Renal pelvis (tissue), 12 donors: ENCODE measurements around the gene PKDCC. TPM values are rescaled to one million over a fixed set of nuclear protein-coding genes. Genes with fewer than 3 reads are reported as not detected.
A peak's percentile ranks its signal among the peaks of the same experiment; 100 is the strongest.

Experiments
- DNase-seq: peaks from one replicate; pipeline ENCODE4 v3.0.0-alpha.2; 2013
- long read RNA-seq, 16 experiments: transcript quantifications; one replicate each; lab custom pipeline, GENCODE V29; 2026
- polyA plus RNA-seq, 3 donors: library from polyadenylated mRNA; unstranded; fragments of 120-200 nt; gene quantifications; one replicate each; pipeline ENCODE4 v1.2.1, GENCODE V29; 2013; ENCODE audit not compliant: insufficient read length in 3 of 3

The PKDCC gene, protein sequence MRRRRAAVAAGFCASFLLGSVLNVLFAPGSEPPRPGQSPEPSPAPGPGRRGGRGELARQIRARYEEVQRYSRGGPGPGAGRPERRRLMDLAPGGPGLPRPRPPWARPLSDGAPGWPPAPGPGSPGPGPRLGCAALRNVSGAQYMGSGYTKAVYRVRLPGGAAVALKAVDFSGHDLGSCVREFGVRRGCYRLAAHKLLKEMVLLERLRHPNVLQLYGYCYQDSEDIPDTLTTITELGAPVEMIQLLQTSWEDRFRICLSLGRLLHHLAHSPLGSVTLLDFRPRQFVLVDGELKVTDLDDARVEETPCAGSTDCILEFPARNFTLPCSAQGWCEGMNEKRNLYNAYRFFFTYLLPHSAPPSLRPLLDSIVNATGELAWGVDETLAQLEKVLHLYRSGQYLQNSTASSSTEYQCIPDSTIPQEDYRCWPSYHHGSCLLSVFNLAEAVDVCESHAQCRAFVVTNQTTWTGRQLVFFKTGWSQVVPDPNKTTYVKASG
- 100 to 1,000 TPM; 354 to 433 (median 421) TPM for polyA plus RNA-seq
- long read RNA-seq, donor 1, transcript PKDCC-201 (7 exons, 2,502 nt): major isoform, 48 of 75 reads
- long read RNA-seq, donor 1, partial matches to known transcripts: 19 of 75 reads
- long read RNA-seq, donor 1, other reads (novel, unspliced or antisense): 0 of 75 reads
- long read RNA-seq, donor 2, transcript PKDCC-207 (2 exons, 563 nt): minor isoform, 5 of 135 reads
- long read RNA-seq, donor 2, transcript PKDCC-201 (7 exons, 2,502 nt): major isoform, 88 of 135 reads
- long read RNA-seq, donor 2, partial matches to known transcripts: 32 of 135 reads
- long read RNA-seq, donor 2, other reads (novel, unspliced or antisense): 5 of 135 reads
- long read RNA-seq, donor 3, transcript PKDCC-201 (7 exons, 2,502 nt): major isoform, 55 of 102 reads
- long read RNA-seq, donor 3, transcript PKDCC-209 (3 exons, 693 nt): minor isoform, 7 of 102 reads
- long read RNA-seq, donor 3, partial matches to known transcripts: 20 of 102 reads
- long read RNA-seq, donor 3, other reads (novel, unspliced or antisense): 14 of 102 reads
- long read RNA-seq, donor 4, transcript PKDCC-201 (7 exons, 2,502 nt): major isoform, 34 of 125 reads
- long read RNA-seq, donor 4, transcript PKDCC-207 (2 exons, 563 nt): minor isoform, 8 of 125 reads
- long read RNA-seq, donor 4, partial matches to known transcripts: 76 of 125 reads
- long read RNA-seq, donor 4, other reads (novel, unspliced or antisense): 0 of 125 reads
- long read RNA-seq, donor 5, transcript PKDCC-201 (7 exons, 2,502 nt): major isoform, 26 of 56 reads
- long read RNA-seq, donor 5, partial matches to known transcripts: 26 of 56 reads
- long read RNA-seq, donor 5, other reads (novel, unspliced or antisense): 0 of 56 reads
- long read RNA-seq, donor 6, transcript PKDCC-207 (2 exons, 563 nt): minor isoform, 7 of 68 reads
- long read RNA-seq, donor 6, transcript PKDCC-201 (7 exons, 2,502 nt): major isoform, 49 of 68 reads
- long read RNA-seq, donor 6, partial matches to known transcripts: 6 of 68 reads
- long read RNA-seq, donor 6, other reads (novel, unspliced or antisense): 0 of 68 reads
- long read RNA-seq, donor 7, transcript PKDCC-207 (2 exons, 563 nt): minor isoform, 5 of 103 reads
- long read RNA-seq, donor 7, transcript PKDCC-201 (7 exons, 2,502 nt): major isoform, 57 of 103 reads
- long read RNA-seq, donor 7, partial matches to known transcripts: 21 of 103 reads
- long read RNA-seq, donor 7, other reads (novel, unspliced or antisense): 14 of 103 reads
- long read RNA-seq, donor 8, transcript PKDCC-209 (3 exons, 693 nt): minor isoform, 6 of 105 reads
- long read RNA-seq, donor 8, transcript PKDCC-207 (2 exons, 563 nt): minor isoform, 5 of 105 reads
- long read RNA-seq, donor 8, transcript PKDCC-201 (7 exons, 2,502 nt): major isoform, 49 of 105 reads
- long read RNA-seq, donor 8, partial matches to known transcripts: 42 of 105 reads
- long read RNA-seq, donor 8, other reads (novel, unspliced or antisense): 0 of 105 reads
- long read RNA-seq, donor 9, transcript PKDCC-201 (7 exons, 2,502 nt): major isoform, 62 of 210 reads
- long read RNA-seq, donor 9, transcript PKDCC-209 (3 exons, 693 nt): minor isoform, 8 of 210 reads
- long read RNA-seq, donor 9, transcript PKDCC-207 (2 exons, 563 nt): minor isoform, 8 of 210 reads
- long read RNA-seq, donor 9, partial matches to known transcripts: 128 of 210 reads
- long read RNA-seq, donor 9, other reads (novel, unspliced or antisense): 0 of 210 reads
- long read RNA-seq, donor 10, transcript PKDCC-207 (2 exons, 563 nt): minor isoform, 9 of 78 reads
- long read RNA-seq, donor 10, transcript PKDCC-201 (7 exons, 2,502 nt): major isoform, 43 of 78 reads
- long read RNA-seq, donor 10, partial matches to known transcripts: 17 of 78 reads
- long read RNA-seq, donor 10, other reads (novel, unspliced or antisense): 0 of 78 reads
- long read RNA-seq, donor 11, transcript PKDCC-201 (7 exons, 2,502 nt): major isoform, 33 of 122 reads
- long read RNA-seq, donor 11, partial matches to known transcripts: 84 of 122 reads
- long read RNA-seq, donor 11, other reads (novel, unspliced or antisense): 0 of 122 reads
- long read RNA-seq, donor 12, transcript PKDCC-207 (2 exons, 563 nt): minor isoform, 6 of 128 reads
- long read RNA-seq, donor 12, transcript PKDCC-201 (7 exons, 2,502 nt): major isoform, 60 of 128 reads
- long read RNA-seq, donor 12, transcript PKDCC-209 (3 exons, 693 nt): minor isoform, 8 of 128 reads
- long read RNA-seq, donor 12, partial matches to known transcripts: 39 of 128 reads
- long read RNA-seq, donor 12, other reads (novel, unspliced or antisense): 10 of 128 reads
- long read RNA-seq, donor 13, transcript PKDCC-201 (7 exons, 2,502 nt): major isoform, 15 of 30 reads
- long read RNA-seq, donor 13, partial matches to known transcripts: 10 of 30 reads
- long read RNA-seq, donor 13, other reads (novel, unspliced or antisense): 0 of 30 reads
- long read RNA-seq, donor 14: 0 reads
- long read RNA-seq, donor 15, transcript PKDCC-201 (7 exons, 2,502 nt): major isoform, 75 of 113 reads
- long read RNA-seq, donor 15, partial matches to known transcripts: 30 of 113 reads
- long read RNA-seq, donor 15, other reads (novel, unspliced or antisense): 0 of 113 reads
- long read RNA-seq, donor 16, transcript PKDCC-201 (7 exons, 2,502 nt): major isoform, 53 of 168 reads
- long read RNA-seq, donor 16, partial matches to known transcripts: 111 of 168 reads
- long read RNA-seq, donor 16, other reads (novel, unspliced or antisense): 0 of 168 reads

DNA sequence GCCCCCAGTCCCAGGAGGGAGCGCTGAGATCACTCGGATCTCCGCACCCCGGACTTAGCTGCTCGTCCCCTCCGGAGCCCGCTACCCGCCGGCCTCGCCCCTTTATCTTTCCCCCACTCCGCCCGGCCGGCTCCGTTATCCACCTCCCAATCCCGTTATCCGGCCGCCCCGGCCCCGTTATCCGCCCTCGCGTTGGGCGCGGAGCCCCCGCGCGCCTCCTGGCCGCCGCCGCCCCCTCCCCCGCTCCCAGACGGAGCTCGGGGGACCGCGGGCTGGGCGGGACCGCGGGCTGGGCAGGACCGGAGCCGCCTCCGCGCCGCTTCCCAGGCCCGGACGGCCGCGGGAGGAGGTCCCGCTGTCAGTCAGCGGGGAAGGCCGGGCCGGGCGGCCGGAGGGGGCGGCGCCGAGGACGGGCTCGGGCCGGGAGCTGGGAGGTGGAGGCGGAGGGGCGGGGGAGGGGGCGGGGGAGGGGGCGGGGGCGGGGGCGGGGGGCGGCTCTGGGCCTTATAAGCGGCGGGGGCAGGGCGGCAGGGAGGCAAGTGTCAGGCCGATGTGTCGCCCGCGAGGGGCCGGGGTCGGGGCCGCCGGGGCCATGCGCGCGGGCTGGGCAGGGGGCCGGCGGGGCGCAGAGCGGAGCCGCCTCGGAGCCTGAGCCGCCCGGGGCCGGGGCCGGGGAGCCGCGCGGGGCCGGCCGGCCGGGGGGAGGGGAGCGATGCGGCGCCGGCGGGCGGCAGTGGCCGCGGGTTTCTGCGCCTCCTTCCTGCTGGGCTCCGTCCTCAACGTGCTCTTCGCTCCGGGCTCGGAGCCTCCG is at the start of gene PKDCC:
TSS of gene PKDCC (plus strand) at position 534 of the 811 bp plus-strand sequence. CDS start at position 713, 179 bp downstream.
- peak; percentile 90 for DNase-seq

DNA sequence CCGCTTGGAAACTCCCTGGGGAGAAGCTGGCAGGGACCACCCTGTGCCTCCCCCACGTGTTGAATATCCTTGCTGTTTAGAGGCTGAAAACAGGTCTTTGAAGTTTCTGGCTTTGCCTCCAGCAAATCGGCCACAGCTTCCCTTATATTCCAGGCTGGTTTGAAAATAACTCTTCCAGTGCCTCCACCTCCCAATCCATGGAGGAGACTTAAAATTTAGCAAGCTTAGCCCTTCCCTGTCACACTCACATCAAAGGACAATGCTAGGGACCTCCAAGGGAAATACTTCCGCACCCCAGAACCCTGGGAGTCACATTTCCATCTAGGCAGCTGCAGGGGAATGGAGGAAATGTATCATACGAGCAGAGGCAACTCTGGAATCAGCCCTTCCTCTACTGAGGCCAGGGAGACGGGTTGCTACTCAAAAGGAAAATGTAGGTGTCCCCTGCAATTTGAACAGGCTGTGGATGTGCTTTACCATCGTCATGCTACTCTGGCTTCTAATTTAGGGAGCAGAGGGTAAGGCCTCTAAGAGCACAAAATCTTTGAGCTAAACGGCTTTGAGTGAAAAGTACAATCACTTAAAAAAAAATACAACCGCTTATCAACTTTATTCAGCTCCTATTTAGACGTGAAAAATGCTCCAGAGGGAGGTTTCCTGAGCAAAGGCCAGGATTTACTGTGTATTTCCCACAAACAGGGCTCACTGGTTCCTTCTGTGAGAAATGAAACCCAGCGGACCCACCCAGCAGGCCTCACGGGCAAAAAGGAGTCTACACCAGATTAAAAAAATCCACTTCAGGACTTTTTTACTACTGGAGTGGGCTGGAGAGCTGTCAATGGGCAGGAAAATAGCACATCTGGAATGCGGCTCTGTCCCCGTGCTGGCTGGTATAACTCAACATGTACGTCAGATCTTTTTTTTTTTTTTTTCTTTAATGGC is 49.4 kb upstream of the PKDCC start:
- no peak for DNase-seq

DNA sequence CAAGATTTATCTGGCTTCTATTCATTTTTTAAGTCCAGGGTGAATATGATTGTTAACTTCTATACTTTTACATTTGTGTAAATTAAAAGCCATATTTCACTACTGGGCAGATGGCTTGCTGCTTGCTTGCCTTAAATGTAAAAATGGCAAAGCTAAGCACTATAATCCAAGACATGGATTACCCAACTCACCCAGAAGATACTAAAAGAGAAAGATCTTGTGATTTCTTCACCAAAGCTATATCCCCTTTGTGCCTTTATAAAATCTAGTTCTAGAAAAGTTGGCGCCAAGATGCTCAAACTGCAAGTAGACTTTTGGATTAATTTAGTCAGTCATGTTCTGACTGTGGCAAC is 48.7 kb upstream of the PKDCC start:
- DNase-seq: no peak

DNA sequence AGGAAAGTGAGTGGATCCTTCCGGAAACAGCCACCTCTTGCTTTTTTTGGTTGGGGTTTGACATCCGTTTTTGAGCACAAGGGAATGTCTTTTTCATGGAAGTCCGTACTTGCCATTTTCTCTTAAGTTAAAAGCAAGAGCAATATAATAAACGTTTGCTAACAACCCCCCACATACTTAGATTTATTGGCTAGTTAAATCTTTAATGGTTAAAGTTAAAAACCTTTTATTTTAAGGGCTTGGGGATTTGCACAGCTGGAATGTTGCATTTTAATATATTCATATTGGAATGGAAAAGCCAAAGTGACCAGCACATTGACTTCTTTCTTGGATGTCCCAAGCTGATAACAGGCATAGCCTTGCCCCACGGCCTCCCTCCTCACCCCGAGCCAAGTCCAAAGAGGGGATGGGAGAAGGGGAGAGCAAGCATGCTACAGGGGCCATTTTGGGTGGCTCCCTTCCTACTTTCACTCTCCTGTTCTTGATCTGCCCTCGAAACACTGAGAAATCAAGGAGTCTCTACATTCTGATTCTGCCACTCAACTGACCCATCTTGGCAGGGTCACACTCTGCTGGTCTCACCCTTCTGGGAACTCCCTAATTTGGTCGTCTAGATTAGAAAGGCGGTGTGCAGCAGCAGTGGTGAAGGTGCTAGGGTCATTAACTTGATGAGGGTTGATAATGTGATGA is 48.1 kb upstream of the PKDCC start:
- DNase-seq: no peak

DNA sequence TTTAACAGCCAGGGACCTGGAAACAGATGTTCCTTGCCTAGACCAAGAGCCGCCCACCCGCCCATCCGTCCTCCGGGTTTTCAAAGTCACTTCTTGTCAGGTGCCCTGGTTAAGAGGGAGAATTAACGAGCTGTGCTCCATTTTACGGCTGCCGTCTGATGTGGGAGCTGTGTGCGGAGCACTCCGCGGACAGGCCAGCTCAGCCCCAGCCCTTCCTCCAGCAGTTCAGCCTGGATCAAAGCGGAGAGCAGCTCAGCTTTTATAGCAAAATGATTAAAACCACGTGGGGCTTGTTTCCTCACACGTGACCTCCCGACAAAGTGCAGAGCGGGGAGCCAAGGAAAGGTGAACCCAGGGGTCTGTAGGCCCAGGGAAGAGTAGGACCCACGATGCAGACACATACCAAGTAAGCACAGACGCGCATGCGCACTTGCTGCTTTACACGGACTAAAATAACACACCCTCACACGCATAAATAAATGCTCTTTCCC is 46.1 kb upstream of the PKDCC start:
- DNase-seq: peak; percentile 78

DNA sequence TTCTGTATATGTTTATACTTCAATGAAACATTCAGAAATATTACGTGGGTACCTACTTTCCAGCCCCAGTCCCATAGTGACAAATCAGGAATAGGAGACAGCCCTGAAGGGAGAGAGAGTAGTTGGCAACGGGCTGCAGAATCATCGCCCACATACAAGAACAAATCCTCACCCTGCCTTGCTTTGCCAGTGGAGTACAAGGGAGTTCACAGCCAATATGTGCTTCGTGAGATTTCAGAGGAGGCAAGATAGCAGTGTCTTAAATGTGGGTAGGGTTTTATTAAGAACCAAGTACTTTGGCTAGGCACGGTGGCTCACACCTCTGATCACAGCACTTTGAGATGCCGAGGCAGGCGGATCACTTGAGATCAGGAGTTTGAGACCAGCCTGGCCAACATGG is 40.3 kb upstream of the PKDCC start:
- no peak for DNase-seq

DNA sequence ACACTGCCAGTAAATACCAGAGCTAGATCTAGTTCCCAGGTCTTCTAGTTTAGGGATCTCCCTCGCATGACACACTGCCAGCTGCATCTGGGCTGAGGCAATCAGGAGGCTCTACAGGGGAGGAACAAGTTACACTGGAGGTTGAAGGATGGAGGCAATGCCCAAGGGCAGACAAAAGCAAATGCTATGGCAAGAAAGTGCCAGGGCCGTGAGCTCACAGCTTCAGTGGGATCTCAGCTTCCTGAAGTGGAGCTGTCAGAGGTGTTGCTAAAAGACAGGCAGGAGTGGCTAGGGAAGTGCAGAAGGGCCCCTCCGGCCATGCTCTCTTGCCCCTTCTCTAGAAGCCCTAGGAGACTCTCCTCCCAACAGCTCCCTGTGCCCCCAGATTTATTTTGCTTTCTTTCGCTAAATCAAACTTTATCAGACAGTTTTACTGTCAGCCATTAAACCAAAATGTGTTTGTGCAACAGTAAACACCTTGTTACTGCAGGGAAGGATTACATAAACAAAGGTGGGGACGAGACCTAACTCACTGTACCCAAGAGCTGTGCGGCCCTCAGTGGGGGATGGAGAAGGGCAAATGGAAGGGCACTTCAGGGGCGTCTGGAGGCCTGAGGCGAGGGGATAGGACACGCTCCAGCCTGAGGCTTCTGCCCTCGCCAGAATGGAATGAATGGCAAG is 39.4 kb upstream of the PKDCC start:
- DNase-seq: peak; percentile 83

DNA sequence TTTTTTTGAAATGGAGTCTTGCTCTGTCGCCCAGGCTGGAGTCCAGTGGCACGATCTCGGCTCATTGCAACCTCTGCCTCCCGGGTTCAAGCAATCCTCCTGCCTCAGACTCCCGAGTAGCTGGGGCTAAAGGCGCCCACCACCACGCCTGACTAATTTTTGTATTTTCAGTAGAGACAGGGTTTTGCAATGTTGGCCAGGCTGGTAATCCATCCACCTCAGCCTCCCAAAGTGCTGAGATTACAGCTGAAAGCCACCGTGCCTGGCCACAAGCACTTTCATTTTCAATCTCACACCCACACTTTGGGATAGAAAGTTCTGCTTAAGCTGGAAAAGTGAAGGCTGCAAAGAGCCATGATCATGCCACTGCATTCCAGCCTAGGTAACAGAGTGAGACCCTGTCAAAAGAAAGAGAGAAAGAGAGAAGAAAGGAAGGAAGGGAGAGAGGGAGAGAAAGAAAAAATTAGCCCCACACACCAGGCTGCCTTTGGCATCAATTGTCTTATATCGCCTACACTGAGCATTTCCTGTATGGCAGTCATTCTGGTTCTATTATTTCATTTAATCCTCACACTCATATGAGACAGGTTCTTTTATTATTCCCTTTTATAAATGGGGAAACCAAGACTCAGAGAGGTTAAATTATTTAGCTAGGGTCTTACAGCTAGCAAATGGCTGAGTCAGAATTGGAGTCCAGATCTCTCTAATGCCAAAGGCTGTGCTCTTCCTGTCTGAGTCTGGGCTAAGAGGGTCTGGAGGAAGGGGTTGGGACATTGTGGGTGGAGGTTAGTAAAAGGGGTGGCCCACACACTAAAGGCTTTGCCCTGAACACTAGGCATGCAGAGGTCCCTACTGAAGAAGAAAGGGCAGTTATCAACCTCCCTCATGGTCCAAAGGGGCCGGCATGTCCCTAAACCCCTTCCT is 37.9 kb upstream of the PKDCC start:
- no peak for DNase-seq

DNA sequence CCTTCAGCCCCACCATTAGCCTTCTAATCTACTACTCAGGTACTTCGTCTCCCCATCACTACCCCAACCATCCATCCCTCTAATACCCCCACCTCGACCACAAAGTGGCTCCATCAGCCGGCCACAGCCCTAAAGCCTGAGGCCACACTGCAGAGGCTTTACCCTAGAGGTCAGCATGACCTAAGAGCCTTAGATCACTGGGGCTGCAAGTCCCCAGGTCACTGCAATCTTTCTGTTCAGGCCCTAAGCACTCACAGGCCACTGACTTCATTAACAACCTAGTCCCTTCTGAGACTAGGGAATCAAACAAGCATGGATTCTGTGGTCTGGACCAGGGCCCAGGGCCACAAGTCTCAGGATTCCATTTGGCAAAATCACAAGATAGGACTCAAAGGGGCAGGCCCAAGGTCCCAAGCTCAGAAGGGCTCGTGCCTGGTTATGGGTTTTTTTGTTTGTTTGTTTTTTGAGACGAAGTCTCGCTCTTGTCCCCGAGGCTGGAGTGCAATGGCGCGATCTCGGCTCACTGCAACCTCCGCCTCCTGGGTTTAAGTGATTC is 37.0 kb upstream of the PKDCC start:
- DNase-seq: no peak

DNA sequence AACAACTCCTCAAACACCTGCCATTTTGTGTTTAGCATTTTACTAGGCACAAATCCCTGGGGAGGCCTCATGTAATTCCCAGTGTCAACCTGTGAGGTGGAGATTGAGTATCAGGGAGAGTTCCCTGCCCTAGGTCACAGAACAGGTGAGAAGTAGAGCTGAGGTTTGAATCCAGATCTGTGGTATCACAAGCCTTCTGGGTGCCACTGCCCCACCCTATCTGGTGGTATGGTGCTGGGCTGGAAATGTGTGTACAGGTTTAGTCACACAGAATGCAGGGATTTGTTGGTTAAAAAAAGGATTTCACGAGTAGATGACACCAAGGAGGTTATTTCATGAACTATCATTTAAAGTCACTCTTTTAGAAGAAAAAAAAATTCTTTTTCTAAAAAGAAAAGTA is 35.7 kb upstream of the PKDCC start:
- no peak for DNase-seq

DNA sequence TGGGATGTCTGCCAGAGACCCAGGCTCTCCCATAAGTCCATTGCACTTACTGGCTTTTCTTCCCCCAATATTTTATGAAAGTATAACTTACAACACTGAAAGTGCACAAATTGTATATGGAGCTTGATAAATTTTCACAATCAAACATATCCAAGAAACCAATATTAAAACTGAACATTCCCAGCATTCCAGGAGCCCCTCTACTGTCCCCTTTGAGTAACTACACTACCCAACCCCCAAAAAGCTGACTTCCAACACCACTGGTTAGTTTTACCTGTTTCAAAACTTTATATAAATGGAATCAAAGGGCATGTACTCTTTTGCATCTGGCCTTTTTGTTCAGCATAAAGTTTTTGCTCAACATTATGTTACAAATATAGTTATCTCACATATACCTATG is 35.2 kb upstream of the PKDCC start:
- no peak for DNase-seq

DNA sequence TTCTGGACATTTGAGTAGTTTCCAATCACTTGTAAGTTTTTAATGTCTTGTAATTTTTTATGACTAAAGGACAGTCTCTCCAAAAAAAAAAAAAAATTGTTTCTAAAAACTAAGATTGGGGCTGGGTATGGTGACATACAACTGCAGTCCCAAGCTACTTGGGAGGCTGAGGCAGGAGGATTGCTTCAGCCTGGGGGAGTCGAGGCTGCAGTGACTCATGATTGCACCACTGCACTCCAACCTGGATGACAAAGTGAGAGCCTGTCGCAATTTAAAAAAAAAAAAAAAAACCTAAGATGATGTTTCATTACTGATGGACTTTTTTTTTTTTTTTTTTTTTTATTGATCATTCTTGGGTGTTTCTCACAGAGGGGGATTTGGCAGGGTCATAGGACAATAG is 34.4 kb upstream of the PKDCC start:
- DNase-seq: no peak

DNA sequence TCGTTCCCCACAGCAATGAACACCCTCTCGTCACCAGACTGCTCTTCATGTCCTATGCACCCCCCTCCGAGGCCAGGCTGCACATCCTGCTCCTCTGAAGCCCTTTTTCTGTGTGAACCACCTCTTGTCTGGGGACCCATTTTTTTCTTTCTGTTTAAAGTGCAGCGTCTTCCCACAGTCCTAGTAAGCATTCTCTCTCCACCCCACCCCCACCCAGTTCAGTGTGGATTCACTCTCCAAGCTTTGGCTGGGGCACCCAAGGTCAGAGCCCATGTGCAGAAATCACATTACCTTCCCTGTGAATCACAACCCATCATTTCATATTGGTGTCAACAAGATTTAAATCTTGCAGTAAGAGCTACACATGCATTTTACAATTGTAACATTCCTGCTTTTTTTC is 26.4 kb upstream of the PKDCC start:
- no peak for DNase-seq
